SK-N-SH (cell line): ENCODE data around the gene ZNF804B.

ENCODE experiments used
- CHD2 ChIP-seq: fragments of 150-350 bp; IDR thresholded peaks from 2 replicates; pipeline ENCODE4 v1.6.1; 2018; ENCODE audit warnings: low read length; ENCODE audit not compliant: partially characterized antibody
- POLR2AphosphoS5 ChIP-seq: IDR thresholded peaks from 2 replicates; pipeline ENCODE4 v1.6.1; 2012; ENCODE audit warnings: low read depth, low read length
- TF ChIP-seq, protein P1 (sequence below): fragments of 200-600 bp; sonication (generic); IDR thresholded peaks from 2 replicates; pipeline ENCODE4 v1.6.1; 2017; ENCODE audit warnings: antibody characterized with exemption, mild to moderate bottlenecking, moderate library complexity

DNA sequence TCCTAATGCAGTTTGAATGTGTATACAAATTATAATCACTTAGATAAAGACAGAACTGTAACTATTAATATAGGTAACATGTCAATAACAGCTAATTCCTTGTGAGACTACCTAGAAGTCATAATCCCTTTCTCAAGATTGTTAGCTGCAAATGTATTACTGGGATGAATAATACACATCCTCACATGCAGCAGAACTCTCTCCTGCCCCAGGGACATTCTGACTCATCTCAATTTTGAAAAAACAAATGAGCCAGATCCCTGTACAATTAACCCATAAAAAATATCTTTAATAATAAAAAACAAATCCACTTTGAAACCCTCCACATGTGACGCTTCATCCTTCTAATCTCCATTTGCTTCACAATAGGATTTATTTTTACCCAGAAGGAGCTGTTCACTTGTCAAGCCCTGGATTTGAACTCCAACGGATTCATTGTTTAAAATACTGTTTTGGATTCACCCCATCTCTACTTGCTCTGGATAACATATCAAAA is 464.4 kb downstream of the ZNF804B start:
- TF ChIP-seq, protein P1, sequence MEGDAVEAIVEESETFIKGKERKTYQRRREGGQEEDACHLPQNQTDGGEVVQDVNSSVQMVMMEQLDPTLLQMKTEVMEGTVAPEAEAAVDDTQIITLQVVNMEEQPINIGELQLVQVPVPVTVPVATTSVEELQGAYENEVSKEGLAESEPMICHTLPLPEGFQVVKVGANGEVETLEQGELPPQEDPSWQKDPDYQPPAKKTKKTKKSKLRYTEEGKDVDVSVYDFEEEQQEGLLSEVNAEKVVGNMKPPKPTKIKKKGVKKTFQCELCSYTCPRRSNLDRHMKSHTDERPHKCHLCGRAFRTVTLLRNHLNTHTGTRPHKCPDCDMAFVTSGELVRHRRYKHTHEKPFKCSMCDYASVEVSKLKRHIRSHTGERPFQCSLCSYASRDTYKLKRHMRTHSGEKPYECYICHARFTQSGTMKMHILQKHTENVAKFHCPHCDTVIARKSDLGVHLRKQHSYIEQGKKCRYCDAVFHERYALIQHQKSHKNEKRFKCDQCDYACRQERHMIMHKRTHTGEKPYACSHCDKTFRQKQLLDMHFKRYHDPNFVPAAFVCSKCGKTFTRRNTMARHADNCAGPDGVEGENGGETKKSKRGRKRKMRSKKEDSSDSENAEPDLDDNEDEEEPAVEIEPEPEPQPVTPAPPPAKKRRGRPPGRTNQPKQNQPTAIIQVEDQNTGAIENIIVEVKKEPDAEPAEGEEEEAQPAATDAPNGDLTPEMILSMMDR, result no peak
- TF ChIP-seq POLR2AphosphoS5 (no peak), CHD2 (no peak)
